ENCODE measurements around the gene GUK1.

DNA sequence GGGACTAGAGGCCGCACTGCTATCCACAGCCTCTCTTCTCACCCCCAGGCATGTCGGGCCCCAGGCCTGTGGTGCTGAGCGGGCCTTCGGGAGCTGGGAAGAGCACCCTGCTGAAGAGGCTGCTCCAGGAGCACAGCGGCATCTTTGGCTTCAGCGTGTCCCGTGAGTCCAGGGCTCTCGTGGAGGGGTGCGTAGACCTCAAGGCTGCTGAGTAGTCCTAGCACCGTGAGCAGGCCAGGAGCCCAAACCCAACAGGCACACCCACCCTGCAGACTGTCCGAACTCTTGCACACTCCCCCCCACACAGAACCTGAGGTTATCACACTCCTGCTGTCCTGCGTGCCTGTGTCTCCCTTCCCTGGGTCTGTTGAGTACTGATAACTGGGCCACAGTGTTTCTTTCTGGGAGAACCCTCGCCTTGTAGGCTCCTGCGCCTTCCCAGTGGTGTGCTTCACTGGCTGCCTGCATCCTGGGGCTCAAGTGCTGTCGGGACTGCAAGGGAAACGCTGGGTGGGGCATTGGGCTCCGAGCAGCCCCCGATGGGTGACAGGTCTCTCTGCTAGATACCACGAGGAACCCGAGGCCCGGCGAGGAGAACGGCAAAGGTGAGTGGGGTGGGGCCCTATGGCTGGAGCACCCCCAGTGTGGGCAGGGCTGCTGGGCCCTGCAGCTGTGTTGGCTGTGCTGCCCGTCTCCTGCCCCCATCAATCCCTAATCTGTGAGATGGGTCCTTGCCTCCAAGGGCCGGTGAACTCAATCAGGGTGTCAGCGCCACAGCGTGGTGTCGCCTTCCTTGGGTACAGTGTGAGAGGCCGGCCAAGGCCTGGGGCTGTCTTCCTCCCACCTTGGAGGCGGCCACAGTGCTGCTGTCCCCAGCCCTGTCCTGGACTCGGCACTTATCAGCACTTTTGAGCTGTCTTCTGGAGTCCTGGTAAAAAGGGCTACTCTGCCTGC is 5.7 kb downstream of the GUK1 start:
- TF ChIP-seq EZH2phosphoT487 (IDR thresholded peaks at IDR 0.05; ENCODE audit: low read length): no peak
- TF ChIP-seq, protein P1, sequence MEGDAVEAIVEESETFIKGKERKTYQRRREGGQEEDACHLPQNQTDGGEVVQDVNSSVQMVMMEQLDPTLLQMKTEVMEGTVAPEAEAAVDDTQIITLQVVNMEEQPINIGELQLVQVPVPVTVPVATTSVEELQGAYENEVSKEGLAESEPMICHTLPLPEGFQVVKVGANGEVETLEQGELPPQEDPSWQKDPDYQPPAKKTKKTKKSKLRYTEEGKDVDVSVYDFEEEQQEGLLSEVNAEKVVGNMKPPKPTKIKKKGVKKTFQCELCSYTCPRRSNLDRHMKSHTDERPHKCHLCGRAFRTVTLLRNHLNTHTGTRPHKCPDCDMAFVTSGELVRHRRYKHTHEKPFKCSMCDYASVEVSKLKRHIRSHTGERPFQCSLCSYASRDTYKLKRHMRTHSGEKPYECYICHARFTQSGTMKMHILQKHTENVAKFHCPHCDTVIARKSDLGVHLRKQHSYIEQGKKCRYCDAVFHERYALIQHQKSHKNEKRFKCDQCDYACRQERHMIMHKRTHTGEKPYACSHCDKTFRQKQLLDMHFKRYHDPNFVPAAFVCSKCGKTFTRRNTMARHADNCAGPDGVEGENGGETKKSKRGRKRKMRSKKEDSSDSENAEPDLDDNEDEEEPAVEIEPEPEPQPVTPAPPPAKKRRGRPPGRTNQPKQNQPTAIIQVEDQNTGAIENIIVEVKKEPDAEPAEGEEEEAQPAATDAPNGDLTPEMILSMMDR (IDR thresholded peaks at IDR 0.05; ENCODE audit: low read length): no peak
- TF ChIP-seq EZH2 (optimal IDR thresholded peaks at IDR 0.05; ENCODE audit: low read depth, low read length): no peak
